Stimulated activated CD4-positive, alpha-beta T cell treated with anti-CD3 and anti-CD28 coated beads, Interleukin-1b, Interleukin-23, amount 100 ng/mL, for 1 hour (primary cell): ENCODE measurements around the gene BRD8.

Source experiments
- DNase-seq, 2 donors: peaks; one replicate each; pipeline ENCODE4 v3.0.0-alpha.2; 2020; ENCODE audit warnings: low read depth in 2 of 2

Gene BRD8

DNA sequence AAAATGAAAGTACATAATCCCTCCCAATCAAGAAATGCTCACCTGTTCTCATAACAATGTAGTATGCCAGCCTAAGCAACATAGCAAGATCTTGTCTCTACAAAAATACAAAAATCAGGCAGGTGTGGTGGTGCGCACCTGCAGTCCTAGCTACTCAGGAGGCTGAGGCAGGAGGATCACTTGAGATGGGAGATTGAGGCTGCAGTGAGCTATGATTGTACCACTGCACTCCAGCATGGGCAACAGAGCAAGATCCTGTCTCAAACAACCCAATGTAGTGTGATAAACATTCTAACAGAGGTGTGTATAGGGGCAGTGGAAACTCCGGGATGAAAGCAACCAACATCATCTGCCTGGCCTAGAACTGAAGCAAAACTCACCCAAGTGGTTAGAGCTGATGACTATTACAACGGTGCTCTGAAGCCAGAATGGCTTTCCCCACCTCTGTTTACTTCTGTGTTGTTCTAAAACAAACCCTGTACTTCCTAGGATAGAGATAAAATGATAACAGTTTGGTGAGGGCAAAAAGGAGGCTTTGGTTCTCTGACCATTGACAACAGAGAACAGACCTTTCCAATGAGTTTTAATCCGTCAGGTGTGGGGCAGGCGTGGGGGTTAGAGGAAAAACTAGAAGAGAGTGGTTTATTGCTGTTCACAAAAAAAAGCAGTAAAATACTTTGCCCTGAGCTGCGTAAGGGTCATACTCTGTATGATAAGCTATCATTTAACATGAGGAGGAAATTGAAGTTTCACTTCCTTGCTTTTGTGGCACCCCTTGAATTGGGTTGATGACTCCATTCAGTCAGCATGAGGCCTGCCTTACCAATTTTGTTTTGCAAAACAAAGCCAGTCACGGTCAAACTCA lies 75.7 kb downstream of the BRD8 start:
- DNase-seq = no peak

DNA sequence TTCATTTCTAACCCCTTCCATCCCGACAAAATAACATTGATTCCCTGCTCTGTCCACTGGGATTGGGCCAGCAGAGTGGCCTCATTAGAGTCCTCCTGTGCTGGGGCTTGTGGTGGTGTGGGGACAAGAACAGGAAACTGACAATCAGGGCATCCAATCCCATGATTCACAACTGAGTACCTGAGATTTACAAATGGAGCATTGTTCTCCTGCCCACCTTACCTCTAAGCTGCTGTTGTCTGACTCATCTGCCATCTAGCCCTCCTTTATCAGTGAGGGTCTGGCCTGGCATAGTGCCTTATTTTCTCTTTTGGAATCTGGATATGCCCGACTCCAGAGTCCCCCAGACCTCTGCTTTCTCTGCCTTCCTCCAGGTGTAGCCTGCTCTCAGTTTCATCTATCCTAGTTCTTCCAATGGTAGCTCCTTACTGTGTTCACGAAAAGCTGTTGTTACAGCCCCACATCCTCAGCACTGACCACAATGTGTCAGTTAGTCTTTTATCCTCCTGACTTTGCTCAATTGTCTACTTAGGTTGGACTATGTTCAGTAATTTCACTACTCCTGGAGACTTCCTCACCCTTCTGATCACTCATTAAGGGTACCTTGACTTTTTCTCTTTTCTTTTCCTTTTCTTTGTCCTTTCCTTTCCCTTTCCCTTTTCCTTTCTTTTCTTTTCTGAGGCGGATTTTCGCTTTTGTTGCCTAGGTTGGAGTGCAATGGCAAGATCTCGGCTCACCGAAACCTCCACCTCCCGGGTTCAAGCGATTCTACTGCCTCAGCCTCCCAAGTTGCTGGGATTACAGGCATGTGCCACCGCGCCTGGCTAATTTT lies 81.2 kb downstream of the BRD8 start:
- DNase-seq = no peak

DNA sequence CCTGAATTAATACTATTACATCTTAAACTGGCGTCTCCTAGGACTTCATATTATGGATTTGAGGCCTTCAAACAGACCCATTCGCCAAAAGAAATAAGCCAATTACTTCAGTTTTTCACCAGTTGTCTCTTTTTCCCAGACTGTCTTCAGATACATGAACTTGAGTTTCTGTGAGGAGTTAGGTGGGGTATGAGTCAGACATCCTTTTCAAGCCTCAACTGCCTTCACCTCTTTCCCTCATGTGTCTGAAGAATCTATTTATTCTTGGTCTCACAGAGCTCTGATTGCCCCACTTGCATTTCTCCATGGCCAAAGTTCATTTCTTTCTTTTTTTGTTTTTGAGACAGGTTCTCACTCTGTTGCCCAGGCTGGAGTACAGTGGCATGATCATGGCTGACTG lies 82.1 kb downstream of the BRD8 start:
- DNase-seq = no peak

DNA sequence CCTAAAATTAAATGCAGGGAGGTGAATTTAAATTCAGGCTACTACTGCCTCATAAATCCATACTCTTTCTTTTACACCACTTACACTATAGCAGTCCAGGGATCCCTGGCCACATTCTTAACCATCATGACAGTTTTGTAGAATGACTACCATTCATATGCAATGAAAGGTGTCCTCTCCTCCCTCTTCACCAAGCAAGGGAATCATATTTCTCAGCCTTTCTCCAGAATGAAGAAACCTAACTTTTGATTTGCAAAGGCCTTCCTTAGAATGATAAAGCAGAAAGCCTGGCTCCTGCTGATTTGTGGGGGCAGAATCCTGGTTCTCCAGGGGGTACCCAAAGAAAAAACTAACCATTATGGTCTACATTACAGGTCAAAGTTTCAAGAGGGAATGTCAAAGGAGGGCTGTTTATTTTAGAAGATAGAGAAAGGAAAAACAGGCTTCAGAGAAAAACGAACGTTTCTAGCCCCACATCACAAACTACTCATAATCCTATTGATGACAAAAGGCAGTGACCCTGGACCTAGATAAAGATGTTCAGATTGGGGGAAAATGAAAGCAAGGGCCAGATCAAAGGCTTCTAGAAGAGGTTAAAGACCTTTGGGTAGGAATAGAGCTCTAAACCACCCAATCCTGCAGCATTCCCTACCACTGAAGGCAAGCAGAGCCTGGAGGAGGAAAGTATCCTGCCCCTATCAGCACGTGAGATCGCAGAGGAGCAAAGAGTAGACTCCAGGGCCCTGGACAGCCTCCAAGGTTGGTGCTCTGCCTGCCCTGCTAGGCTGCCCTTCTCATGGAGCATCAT lies 83.1 kb downstream of the BRD8 start:
- DNase-seq = no peak

DNA sequence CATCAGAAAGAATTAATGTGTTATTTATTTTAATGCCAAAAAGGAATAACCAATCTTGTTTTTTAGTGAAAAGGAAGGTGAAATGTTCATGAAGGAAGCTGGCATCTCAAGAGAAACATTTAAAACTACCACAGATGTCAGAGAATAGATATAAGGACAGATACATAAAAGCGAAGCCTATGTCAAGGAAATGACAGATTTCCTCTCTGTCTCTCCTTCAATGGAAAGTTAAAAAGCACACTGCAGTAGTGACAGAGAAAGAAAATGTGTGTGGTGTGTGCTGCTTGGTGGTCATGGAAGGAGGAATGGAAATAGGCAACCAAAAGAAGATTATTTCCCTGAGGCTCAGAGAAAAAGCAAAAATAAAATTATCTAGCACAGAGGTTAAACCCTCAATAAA lies 85.4 kb downstream of the BRD8 start:
- no peak for DNase-seq

DNA sequence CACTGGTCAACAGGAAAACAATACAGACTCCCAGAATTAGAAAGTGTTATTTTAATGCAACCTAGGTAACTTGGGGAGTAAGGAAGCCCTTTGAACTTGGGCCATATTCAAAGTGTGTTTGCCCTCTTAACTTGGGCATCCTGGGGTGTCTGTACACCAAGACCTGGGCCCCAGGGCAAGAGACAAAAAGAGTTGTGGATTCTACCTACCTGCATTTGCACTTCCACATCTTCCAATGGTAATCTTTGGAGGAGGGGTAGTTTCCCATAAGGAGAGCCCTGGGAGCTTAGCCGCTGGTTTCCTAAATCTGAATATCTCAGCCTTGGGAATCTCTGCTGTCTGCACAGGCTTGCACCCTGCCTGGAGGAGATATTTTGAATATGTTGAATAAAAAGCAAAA lies 86.1 kb downstream of the BRD8 start:
- DNase-seq = no peak

DNA sequence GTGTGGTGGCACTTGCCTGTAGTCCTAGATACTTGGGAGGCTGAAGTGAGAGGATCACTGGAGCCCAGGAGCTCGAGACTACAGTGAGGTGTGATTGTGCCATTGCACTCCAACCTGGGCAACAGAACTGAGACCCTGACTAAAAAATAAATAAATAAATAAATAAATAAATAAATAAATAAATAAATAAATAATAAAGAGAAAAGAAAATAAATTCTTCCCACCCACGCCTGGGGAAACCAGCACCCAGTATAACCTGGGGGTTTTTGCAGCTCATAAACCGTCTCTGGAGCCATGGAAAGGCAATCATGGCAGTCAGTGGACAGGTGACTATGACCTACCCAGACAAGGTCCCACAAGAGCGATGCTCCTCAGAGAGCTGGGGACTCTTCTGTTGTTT lies 86.7 kb downstream of the BRD8 start:
- DNase-seq = no peak
